Activated CD4-positive, alpha-beta T cell treated with anti-CD3 and anti-CD28 coated beads for 24 hours (primary cell): ENCODE data around the gene CYBA.

ENCODE experiments used
- DNase-seq, 2 donors: peaks; one replicate each; pipeline ENCODE4 v3.0.0-alpha.2; 2020; ENCODE audit warnings: low read depth in 2 of 2

Gene CYBA

GRCh38 chr16:88650749-88651275 is at the start of gene CYBA:
CYBA (minus strand) TSS chr16:88651053; CDS start chr16:88651013, 40 bp downstream.
- peak; percentile 61 to 81 for DNase-seq

DNA sequence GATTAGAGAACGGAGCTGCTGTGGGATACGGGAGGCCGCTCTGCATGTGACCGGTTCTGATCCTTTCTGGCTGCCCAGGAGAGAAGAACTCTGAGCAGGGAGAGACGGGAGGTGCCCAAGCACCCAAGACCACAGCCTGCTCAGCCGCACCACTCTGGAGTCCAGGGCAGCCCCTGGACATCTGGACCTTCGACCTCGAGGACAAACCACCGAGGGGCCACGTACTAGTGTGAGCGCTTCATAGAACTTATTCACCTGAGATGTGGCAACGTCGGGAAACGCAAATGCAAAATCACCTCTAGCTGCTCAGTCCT is 49.4 kb upstream of the CYBA start:
- DNase-seq: no peak

- DNase-seq: no peak
These were observed 48.3 kb upstream of the CYBA start for GRCh38 chr16:88699180-88699579.

DNA sequence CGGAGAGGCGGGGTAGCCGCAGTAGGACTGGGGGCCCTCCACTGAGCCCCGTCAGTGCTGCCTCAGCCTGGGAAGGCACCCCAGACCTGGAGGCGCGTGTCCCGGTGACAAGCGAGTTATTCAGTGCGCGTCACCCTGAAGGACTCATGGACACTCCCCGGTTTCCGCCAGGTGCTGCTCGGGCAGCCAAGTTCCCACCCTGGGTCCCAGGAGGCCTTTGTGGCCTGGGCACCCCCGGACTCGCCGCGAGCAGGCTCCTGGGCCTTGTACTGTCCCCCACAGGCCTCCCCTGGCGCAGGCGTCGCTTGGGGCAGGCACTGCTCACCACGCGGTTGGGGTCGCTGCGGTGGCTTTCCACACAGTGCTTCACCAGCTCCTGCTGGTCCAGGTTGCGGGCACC is 47.8 kb upstream of the CYBA start:
- DNase-seq: no peak

GRCh38 chr16:88697831-88698615 is 47.2 kb upstream of the CYBA start:
- DNase-seq: no peak

DNA sequence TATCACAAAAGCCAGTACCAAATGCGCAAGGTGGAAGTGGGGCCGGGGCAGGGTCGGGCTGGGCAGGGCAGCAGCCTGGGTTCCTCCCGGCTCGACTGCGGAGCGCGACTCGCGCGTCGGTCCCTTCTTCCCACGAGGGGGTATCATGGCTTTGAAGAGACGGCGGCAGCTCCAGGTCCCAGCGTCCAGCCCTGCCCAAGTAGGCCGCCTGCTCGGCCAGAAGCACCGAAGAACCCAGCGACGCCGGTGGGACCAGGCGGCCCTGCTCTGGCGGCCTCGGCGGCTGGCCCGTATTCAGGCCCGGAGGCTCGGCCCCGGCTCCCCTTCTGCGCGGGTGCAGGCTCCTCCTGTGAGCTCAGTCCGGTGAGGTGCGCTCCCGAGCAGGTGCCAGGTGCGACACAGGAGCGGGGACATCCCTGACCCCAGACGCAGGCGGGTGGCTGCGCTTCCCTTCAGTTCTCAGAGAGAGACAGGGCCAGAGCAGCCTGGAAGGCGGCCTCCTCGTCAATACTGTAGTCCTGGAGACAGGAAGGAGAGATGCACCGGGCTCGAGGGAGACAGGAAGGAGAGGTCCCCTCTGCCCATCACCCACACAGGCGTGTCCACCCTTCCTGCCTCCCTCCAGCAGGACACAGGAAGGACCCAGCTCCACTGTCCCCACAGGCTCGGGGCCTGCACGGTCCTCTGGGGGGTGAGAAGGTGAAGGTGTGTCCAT is 46.4 kb upstream of the CYBA start:
- no peak for DNase-seq

DNA sequence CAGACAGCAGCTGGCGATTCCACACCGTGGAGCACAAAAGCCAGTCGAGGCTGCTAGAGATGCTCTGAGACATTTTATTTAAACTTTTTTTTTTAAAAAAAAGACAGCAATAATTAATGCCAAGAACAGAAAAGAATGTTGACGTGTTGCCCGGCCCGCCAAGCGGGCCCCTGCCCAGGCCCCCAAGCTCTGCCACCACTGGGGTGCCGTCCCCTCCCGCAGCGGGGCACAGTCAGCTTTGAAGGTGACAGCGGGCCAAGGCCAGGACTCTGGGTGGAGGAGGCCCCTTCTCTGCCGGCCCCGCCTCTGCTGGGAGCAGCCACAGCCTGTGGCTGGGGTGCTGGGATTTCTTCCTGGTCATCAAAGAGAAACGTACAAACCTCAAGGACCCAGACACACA is 45.6 kb upstream of the CYBA start:
- DNase-seq: no peak

GRCh38 chr16:88695753-88696152 is 44.9 kb upstream of the CYBA start:
- no peak for DNase-seq

GRCh38 chr16:88695218-88695617 is 44.4 kb upstream of the CYBA start:
- no peak for DNase-seq

- no peak for DNase-seq
These were observed 43.6 kb upstream of the CYBA start for GRCh38 chr16:88694221-88695087.

GRCh38 chr16:88693420-88694177 is 42.7 kb upstream of the CYBA start:
- DNase-seq: no peak

DNA sequence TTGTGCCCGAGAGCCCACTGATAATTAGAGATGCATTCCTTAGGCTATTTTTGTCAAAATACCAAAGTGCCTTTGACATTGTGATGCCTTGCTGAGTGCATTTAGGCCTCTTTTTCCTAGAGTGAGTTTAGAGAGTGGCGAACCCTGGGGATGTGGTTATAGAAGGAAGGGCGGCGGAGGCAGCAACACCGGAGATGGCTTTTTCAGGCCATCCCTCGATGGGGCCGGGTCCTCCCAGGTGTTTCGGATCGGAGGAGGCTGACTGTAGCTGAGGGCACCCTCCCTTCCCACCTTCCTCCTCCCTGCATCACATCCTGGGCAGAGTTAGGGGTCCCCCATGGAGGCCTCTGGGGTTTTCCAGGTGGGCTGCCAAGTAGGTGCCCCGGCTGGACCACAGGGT is 42.0 kb upstream of the CYBA start:
- DNase-seq: no peak

DNA sequence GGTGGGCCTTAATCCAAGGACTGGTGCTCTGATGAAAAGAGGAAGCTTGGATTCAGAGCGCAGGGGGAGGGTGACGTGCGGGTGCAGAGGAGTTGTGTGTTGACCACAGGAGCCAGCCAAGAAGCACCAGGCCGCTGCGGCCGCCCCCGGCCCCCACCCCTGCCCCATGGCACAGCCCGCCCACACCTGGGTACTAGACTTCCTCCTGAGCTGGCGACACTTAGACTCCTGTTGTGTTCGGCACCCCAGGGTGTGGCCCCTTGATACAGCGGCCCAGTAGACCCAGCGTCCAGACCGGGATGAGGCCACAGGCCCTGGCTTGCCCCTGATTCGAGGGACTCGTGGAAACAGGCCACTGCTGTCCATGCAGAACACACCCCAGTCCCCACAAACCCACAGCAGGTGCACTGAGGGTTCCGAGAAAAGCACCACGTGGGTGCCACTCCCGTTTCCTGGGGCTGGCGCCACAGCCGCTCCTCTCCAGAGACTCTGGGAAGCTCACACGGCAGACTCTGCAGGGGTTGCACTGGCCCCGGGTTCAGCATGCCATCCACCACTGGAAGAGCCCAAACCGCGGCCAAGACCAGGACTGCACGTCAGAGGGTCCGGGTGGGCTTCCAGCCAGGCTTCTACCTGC is 41.2 kb upstream of the CYBA start:
- no peak for DNase-seq

GRCh38 chr16:88691129-88691813 is 40.4 kb upstream of the CYBA start:
- no peak for DNase-seq

- no peak for DNase-seq
These were observed 39.7 kb upstream of the CYBA start for GRCh38 chr16:88690341-88691128.

DNA sequence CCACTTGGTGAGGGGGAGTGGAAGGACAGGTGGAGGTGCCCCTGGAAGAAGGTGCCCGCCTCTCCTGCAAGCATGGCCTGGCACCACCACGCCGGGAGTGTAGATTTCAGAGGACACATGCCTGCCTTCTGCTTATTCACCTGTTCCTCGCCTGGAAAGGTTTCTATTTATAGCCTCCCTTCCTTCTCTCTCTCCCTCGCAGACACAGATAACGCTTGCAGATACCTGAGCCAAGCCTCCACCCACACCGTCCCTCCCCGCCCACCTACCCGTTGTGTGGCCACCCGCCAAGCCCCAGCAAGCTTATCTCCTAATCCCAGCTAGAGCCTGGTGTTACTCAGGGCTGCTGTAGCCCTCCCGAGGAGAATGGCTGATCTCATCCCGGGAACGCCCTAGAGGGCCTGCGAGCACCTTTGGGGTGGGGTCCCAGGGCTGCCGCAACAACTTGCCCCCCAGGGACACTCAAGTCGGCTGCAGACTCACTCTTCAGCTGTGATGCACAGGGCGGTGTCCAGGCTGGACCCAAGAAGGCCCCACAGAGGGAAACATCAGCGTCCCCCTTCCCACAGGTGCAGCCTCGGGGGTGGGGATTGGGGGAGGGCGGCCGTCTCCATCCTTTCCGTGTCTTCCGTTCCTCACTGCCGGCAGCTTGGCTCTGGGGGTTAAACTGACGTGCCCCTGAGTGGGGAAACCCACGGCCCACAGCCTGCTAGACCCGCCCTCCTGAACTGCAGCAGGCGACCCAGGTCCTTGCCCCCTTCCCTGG is 37.3 kb upstream of the CYBA start:
- DNase-seq: no peak

- DNase-seq: no peak
These were observed 36.8 kb upstream of the CYBA start for GRCh38 chr16:88687676-88688012.

DNA sequence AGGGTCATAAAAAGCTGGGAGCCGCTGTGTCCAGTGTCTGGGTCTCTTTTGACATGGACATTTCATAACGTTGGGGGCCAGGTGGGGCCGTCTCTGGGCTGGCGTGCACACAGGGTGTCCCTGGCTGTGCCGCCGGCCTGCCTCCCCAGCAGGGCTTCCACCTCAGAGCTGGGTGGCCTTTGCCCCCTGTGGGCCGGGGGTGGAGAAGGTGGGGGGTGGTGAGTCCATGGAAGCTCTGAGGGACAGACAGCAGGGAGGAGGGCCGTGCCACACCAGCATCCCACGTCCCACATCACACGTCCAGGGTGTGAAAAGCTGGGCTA is 36.4 kb upstream of the CYBA start:
- DNase-seq: no peak
